ENCODE measurements around the gene PTTG1IP.

The PTTG1IP gene

GRCh38 chr21:44858291-44858690 is 15.2 kb downstream of the PTTG1IP start:
- no peak for DNase-seq

GRCh38 chr21:44857127-44857892 is 16.2 kb downstream of the PTTG1IP start:
- no peak for DNase-seq

DNA sequence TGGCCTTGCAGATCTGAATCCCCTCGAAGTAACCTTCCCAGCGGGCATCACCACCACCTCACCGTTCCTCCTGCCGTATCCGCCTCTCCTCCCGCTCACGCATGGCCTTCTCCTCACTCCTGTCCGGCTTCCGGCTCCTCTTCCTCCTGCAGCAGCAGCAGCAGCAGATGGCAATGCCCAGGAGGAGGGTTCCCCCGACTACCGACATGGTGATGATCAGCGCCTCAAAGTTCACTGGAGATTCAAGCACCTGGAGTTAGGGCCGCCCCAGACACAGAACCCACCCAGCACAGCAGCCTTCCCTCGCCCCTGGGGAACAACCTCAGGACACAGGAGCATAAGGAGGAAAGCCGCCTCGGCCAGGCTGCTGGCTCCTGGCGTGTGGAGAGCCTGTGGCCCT is 17.4 kb downstream of the PTTG1IP start:
- no peak for DNase-seq

DNA sequence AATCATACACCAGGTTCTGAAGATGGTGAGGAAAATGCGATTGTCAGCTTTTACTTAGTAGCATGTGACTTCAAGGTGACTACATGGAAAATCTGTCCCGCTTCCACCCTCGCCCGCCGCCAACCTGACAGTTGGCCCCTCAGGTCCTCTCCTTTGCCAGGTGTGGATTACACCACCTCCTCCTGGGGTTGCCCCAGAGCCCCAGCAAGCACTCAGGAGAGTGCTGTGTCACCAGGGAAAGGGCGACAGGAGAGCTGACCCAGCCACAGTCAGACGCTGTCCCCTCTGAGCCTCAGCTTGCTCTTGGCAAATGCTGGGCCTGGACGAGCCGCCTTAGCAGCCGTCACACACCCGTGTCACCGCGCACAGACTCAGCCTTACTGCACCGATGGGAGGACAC is 17.9 kb downstream of the PTTG1IP start:
- DNase-seq = no peak

DNA sequence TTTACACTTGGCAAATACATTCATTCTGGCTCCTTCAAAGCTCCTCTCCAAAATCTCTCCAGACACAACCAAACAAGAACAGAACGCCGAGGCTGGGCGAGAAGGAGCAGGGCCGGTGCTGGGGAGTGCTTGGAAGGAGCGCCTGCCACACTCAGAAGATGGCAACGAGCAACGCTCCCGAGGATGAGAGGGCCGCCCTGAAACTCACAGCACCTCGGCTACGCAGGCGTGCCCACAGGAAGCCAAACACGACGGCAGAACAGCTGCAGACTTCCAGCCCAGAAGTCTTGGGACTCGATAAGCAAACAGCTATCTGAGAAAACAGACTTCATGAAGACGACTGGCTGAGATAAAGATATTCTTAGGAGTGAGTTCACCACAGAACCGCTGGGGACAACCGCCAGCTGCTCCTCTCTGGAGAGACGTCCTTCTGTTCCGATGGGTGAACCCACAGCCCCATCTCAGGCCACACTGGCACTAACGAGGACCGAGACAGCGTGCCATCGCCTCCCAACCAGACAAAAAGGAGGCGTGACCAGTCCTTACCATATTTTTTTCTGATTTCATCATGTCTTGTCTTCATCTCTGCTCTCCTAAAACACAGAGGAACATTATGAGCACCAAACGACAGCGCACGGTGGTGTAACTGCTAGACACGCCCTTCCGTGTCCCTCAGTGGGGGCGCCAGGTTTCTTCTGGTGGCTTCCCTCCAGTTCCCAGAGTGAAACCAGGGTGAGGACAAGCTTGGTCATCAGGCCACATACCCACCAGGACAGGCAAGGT is 18.6 kb downstream of the PTTG1IP start:
- DNase-seq = no peak

GRCh38 chr21:44854391-44854663 is 19.2 kb downstream of the PTTG1IP start:
- no peak for DNase-seq

- DNase-seq = no peak
Measured at GRCh38 chr21:44853601-44854390, 19.7 kb downstream of the PTTG1IP start.

DNA sequence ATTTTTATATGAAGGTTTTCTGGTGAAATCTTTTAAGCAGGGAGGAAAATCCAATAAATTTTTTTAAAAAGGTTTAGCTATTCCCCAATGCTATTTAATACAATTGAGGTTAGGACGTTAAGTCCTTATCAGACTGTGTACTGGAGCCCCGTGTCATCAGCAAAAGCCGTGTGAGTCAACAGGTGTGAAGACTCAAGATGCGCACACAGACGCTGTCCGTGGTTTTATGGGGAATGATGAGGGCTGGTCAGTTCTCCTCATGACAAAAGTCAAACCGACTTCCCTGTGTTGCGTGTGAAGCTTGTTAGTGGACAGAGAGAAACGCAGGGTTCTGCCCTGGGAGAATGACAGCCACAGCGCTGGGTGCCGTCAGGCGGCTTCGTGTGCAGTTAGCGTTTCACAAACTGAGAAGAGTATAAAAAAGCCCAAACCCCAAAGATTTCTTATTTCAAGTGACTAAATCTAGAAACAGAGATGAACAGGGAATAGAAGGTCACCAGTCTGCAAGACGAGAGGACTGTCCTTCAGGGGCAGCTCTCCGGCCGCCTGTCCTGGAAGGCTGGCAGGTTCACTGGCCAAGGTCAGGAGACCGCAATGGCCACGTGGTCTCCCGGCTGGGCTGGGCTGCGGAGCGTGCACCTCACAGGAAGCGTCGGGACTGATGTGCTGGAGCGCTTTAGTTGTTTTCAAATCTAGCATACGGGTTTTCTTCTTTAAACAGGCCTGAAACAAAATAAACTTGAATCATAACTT is 22.4 kb downstream of the PTTG1IP start:
- DNase-seq = no peak

DNA sequence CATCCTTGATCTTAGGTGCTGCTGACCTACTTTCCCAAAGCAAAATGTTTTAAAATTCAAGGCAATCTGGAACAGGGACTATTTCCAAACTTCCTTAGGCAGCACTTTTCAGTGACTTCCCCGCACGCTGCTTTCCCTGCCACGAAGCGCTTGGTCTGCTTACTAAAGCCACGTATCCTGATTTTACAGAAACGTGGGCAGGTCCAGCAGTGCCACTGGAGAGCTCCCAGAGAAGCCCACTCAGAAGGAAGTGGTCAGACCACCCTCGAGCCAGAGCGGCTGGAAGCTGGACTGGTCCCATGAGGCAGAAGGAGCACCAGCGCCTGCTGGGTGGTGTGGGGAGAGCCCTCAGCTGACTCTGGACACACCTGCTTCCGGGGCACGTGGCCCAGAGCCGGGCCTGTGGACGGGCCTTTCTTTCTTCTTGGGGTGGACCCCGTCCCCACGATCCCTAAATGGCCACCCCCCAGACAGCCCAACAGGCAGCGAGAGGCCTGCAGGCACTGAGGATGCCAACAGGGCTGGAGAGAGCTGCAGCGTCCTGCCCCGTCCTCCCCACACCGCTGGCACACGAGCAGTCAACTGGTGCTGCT is 23.2 kb downstream of the PTTG1IP start:
- DNase-seq = no peak

DNA sequence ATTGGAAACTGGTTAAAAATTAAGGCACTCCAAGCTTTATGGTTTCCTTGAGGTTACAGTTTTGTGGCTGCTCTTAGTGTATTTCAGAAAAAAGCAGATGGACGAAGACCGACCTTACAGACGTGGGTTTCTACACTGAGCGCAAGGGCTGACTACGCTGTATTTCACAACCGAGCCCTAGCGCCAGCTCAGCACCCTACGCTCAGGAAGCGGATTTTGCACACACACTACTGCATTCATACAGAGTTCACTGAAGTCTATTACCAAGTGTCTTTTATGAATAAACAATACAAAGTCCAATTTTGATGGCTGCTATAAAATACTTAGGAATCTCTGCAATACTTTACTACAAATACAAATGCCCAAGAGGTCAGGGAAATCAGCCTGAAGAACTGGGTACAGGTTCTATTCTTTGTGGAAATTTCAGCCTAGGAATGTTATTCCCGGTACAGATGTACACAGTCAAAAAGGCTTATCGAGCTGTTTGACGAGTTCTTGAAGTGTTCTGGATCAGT is 23.8 kb downstream of the PTTG1IP start:
- no peak for DNase-seq

- DNase-seq = no peak
Measured at GRCh38 chr21:44848821-44849521, 24.5 kb downstream of the PTTG1IP start.

GRCh38 chr21:44847261-44848056 is 26.0 kb downstream of the PTTG1IP start:
- no peak for DNase-seq

DNA sequence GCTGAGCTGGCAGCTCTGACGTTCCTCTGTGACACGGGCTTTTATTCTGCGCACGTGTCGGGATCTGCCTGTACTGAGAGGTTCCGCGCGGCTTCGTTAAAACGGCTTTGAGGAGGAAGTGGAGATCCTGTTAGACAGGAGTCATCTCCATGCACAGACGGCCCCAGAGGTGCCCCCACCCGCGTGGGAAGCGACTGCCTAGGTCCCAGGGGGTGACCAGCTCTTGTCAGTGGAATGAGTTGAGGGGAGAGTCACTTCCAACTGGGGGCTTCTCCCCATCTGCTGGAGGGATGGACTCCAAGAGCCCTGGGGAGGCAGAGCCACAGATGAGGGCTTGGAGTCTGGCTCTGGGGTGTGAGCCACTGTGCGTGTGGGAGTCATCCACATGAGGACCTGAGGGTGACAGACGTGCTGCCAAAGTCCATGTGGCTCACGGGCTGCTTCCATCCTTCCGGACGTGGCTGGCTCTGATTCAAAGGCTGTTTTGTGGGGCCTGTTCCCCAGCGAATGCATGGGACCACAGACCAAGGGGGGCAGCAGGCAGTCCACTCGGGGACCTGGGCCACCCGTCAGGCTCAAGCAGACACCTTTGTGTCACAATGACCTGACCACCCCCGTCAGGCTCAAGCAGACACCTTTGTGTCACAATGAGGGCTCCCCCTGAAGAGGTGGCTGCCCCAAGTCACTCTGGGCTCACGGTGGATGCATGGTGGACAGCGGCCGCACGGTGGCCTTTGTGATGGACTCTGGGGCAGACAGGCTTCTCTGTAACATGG is 26.8 kb downstream of the PTTG1IP start:
- DNase-seq = no peak

DNA sequence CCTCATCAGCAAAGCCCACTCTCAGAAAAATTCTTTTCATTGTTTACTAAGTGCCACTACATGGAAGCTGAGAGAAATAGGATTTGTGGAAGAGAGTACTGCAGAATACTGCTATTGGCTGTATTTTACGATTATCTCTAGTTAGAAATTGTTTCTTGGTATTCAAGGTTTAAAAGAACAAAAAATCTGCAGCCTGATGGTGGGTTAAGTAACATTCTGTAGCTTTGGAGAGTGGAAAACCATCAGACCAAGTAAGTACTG is 27.3 kb downstream of the PTTG1IP start:
- DNase-seq = no peak

DNA sequence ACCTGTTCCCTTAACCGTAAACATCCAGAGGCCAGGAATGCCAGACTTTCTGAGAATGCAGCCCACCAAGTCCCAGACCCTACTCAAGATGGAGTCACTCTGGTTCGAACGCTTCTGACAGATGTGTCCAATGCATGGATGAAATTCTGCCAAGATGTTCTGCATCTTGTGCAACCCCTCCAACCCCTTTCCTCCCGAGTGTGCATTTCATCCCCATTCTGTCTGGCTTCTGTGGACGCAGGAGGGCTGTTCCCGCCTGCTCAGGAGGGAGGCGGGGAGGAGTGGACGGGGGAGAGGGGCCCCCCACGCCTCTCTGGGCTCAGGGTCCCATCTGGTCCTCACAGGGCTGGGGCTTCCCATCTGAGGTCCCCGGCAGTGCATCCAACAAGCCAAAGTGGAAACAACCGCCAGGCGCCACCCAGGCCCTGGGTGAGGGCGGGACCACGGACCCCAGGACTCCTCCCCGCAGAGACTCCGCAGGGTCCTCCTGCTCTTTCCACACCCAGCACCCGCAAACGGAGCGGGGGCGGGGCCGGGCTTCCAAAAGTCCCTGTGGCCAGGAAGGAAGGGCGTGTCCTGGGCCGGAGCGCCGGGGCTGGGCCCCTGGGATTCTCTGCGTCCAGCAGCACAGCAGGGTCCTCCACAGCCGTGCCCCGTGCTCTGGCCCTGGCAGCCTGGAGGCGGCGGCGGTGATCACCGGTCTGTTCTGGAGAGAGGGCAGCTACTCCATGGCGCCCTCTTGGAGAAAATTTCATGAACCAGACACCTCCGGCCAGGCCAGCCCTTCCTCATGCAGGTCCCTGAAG is 27.9 kb downstream of the PTTG1IP start:
- DNase-seq = peak; percentile 28

DNA sequence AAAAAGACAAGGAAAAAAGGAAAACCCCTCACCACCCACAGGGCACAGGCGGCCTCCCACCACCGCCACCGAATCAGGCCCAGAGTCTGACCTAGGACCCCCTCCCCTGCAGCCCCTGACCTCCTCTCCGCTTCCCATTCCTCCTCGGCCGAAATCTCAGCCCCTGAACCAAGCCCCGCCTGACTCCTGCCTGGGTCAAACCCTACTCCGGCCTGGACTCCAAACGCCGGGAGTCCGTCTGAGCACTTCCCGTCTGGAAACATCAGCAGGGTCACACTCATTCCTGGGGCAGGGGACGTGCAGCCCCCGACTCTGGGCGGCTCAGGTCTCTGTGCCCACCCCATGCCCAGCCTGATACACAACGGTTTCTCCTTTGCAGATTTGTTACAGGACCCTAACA is 29.2 kb downstream of the PTTG1IP start:
- no peak for DNase-seq

- no peak for DNase-seq
Measured at GRCh38 chr21:44842721-44843445, 30.6 kb downstream of the PTTG1IP start.

- DNase-seq = no peak
Measured at GRCh38 chr21:44842087-44842486, 31.4 kb downstream of the PTTG1IP start.

- no peak for DNase-seq
Measured at GRCh38 chr21:44840771-44841170, 32.7 kb downstream of the PTTG1IP start.
